UCSD-AML1 (cell line): ENCODE results near the gene HELZ2.
A peak's percentile ranks its signal among the peaks of the same experiment; 100 is the strongest.

Experiments
- DNase-seq: peaks from one replicate; lab custom pipeline; 2025; ENCODE audit not compliant: unreplicated experiment; lab: John Stamatoyannopoulos, UW

The HELZ2 gene

GRCh38 chr20:63539441-63540370 lies 34.3 kb downstream of the HELZ2 start:
- no peak for DNase-seq

GRCh38 chr20:63539092-63539430 lies 35.0 kb downstream of the HELZ2 start:
- DNase-seq = no peak

- DNase-seq = no peak
Measured at GRCh38 chr20:63538204-63539091, 35.6 kb downstream of the HELZ2 start.

- peak; percentile 98 for DNase-seq
Measured at GRCh38 chr20:63537525-63538203, 36.4 kb downstream of the HELZ2 start.

- peak; percentile 76 for DNase-seq
Measured at GRCh38 chr20:63536997-63537524, 37.0 kb downstream of the HELZ2 start, which contains the start of gene PTK6. Gene PTK6, minus strand, starts transcription at chr20:63537376. Its CDS starts 62 bp downstream, at chr20:63537314.

- no peak for DNase-seq
Measured at GRCh38 chr20:63536241-63536977, 37.6 kb downstream of the HELZ2 start.

- DNase-seq = no peak
Measured at GRCh38 chr20:63534831-63535651, 39.0 kb downstream of the HELZ2 start.

GRCh38 chr20:63534427-63534830 lies 39.6 kb downstream of the HELZ2 start:
- no peak for DNase-seq

- no peak for DNase-seq
Measured at GRCh38 chr20:63533871-63534393, 40.1 kb downstream of the HELZ2 start.

GRCh38 chr20:63533388-63533787 lies 40.7 kb downstream of the HELZ2 start:
- no peak for DNase-seq

GRCh38 chr20:63532449-63532971 lies 41.5 kb downstream of the HELZ2 start:
- DNase-seq = no peak

GRCh38 chr20:63531686-63532448 lies 42.2 kb downstream of the HELZ2 start:
- DNase-seq = no peak

GRCh38 chr20:63530788-63531160 lies 43.3 kb downstream of the HELZ2 start:
- no peak for DNase-seq

GRCh38 chr20:63529861-63530787 lies 43.9 kb downstream of the HELZ2 start:
- DNase-seq = no peak

GRCh38 chr20:63529180-63529860 lies 44.7 kb downstream of the HELZ2 start:
- no peak for DNase-seq

GRCh38 chr20:63527184-63527583 lies 46.9 kb downstream of the HELZ2 start:
- DNase-seq = no peak

- no peak for DNase-seq
Measured at GRCh38 chr20:63525971-63526370, 48.1 kb downstream of the HELZ2 start.
